GM18502 (cell line): Measurements from ENCODE around the gene SHISAL2A.

ENCODE experiments used
- ATAC-seq: cut with Tn5 transposase; IDR thresholded peaks from one replicate; pipeline ENCODE4 v1.9.1; 2021; ENCODE audit warnings: mild to moderate bottlenecking; ENCODE audit not compliant: unreplicated experiment, poor library complexity

Gene SHISAL2A

GRCh38 chr1:52615489-52616042 is 17.4 kb upstream of the SHISAL2A start:
- ATAC-seq, result no peak

- no peak for ATAC-seq
These were observed 11.0 kb upstream of the SHISAL2A start for GRCh38 chr1:52621950-52622349.

- no peak for ATAC-seq
These were observed 9.2 kb upstream of the SHISAL2A start for GRCh38 chr1:52623812-52624211.

DNA sequence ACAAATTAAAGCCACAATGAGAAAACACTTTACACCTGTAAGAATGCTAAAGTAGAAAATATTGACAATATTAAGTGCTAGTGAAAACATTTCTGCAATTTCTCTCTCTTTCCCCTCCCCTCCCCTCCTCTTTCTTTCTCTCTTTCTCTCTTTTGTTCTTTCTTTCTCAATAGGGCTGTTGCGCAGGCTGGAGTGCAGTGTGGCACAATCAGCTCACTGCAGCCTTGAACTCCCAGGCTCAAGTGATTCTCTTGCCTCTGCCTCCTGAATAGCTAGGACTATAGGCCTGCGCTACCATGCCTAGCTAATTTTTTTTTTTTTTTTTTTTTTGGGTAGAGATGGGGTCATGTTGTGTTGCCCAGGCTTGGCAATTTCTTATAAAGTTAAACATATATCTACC is 5.9 kb upstream of the SHISAL2A start:
- ATAC-seq, result no peak

- no peak for ATAC-seq
These were observed 4.2 kb upstream of the SHISAL2A start for GRCh38 chr1:52628614-52629324.

GRCh38 chr1:52629325-52629643 is 3.7 kb upstream of the SHISAL2A start:
- ATAC-seq, result no peak

- no peak for ATAC-seq
These were observed 3.3 kb upstream of the SHISAL2A start for GRCh38 chr1:52629667-52630066.

DNA sequence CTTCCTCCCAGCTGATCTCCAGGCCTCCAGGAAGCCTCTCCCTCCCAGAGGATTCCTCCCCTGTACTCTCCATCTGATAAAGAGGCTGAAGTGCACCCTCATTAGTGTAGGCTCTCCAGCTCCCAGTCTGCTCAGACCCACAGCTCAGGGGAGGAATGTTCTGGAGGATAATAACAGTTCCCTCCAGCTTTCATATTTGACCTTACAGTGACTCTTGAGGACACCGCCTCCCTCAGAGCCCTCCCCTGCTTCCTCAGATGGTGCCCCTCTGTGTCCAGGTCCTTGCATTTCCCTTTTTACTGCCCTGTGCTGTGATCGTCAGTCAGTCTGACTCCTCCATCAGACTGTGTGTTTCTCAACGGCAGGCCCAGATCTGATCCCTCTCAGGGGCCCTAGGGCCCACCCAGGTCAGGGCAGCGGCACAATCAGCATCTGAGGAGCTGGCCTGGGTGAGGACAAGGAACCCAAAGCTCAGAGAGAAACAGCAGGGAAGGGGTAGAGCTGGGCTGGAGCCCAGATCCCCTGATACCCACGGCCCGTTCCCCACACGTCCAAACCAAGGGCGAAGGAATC is 1.1 kb upstream of the SHISAL2A start:
- no peak for ATAC-seq

GRCh38 chr1:52633291-52633754 is 355 bp downstream of the SHISAL2A start:
- ATAC-seq, result no peak

DNA sequence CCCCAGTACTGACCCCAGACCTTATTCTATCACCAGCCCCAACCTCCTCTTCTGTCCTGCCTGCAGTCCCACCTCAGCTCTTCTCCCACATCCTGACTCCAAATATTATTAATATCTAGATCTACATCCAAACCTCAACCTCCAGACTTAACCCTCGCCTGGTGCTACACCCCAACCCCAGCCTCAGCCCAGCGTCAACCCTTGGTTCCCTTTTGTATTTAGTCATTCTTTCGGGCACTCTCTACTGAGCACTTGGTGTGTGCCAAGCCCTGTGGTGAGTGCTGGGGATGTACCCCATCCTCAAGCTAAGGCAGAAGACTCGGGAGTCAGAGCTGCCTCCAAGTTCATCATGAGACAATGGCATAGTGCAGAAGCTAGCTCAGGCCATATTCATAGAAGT is 1.1 kb downstream of the SHISAL2A start:
- ATAC-seq, result no peak

- ATAC-seq, result no peak
These were observed 2.5 kb downstream of the SHISAL2A start for GRCh38 chr1:52635321-52636089.

- ATAC-seq, result peak; percentile 82
These were observed 4.0 kb downstream of the SHISAL2A start for GRCh38 chr1:52636721-52637695.

- ATAC-seq, result no peak
These were observed 5.0 kb downstream of the SHISAL2A start for GRCh38 chr1:52637946-52638345.

- no peak for ATAC-seq
These were observed 7.7 kb downstream of the SHISAL2A start for GRCh38 chr1:52640697-52641096.

DNA sequence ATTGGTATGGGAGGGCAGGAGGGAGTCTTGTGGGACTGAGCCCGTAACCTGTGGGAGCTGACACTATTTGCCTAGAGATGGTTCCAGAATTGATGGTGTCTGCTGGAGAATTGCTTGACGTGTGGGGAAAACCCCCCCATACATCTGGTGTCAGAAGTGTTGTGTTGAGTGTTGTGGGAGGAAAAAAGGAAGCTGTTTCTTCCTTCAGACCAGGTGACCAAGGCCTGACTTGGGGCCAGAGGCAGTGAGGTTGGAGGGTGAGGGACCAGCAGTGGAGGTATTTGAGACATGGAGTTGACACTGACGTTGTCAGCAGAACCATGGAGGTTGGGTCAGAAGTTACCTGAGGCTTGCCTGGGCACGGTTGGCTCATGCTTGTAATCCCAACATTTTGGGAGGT is 8.3 kb downstream of the SHISAL2A start:
- ATAC-seq, result no peak

GRCh38 chr1:52645261-52645660 is 12.3 kb downstream of the SHISAL2A start:
- ATAC-seq, result no peak

DNA sequence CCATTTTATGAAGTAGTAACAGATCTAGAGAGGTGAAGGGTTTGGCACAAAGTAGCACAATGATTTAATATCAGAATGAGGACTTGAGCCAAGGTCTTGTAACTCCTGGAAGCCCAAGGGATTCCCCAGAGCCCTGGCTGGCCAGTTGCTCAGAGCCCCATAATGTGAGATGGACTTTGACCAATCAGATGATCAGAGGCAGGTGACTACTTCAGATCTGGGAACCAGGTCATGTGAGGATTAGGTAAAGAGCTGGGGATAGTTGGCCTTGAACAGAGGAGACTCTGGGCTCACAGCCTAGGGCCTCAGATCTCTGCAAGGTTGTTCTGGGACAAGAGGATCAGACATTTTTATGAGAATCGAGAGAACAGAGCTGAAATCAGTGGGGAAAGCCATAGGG is 18.9 kb downstream of the SHISAL2A start:
- no peak for ATAC-seq

DNA sequence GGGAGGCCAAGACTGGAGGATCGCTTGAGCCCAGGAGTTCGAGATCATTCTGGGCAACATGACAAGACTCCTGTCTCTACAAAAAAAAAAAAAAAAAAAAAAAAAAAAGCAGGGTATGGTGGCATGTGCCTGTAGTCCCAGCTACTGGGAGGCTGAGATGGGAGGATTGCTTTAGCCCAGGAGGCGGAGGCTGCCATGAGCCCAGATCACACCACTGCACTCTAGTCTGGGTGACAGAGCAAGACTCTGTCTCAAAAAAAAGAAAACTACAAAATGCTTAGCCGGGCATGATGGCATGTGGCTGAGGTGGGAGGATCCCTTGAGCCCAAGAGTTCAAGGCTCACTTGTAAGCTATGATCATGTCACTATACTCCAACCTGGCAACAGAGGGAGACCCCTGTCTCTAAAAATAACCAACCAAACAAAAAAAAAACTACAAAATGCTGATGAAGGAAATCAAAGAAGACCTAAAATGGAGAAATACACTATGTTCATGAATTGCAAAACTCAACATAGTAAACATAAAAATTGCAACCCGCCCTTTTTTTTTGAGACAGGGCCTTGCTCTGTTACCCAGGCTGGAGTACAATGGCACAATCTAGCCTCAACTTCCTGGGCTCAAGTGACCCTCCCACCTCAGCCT is 20.4 kb downstream of the SHISAL2A start:
- ATAC-seq, result no peak

- ATAC-seq, result no peak
These were observed 21.1 kb downstream of the SHISAL2A start for GRCh38 chr1:52654063-52654462.

- ATAC-seq, result no peak
These were observed 24.7 kb downstream of the SHISAL2A start for GRCh38 chr1:52657702-52658101.
